Measurements from ENCODE around the gene SV2C. TPM values are rescaled to one million over a fixed set of nuclear protein-coding genes. Genes with fewer than 3 reads are reported as not detected.

The SV2C gene
- total RNA-seq, 1 donor from 2014 or later, result 0.18 TPM

DNA sequence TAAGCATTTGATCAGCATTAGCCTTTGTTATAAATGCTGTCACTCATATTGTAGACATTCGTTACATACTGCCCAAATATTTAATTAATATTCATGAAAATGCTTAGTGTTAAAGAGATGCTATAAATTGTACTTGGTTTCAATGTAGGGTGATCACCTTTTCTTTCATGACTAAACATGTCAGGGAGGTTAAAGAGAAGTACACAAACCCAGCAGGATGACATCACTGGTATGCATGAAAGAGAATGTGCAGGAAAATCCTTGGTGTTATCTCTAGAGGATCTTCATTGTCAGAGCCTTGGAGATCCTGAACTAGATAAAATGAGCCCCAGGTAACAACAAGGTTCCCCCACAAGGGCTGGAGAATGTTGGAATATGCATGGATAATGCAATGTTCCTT is 33.0 kb upstream of the SV2C start:
- H3K4me3 Mint-ChIP-seq, result no peak overlapping the region
- H3K27ac Mint-ChIP-seq, result no peak overlapping the region
- TF ChIP-seq CTCF (IDR thresholded peaks at IDR 0.05; ENCODE audit: unreplicated experiment), result no peak
- H3K4me1 Mint-ChIP-seq, result peaks cover 6% of the 10 kb centered on the region
- H3K36me3 Mint-ChIP-seq, result no peaks in the 10 kb centered on the region
- peaks cover 9% of the 10 kb centered on the region for H3K9me3 Mint-ChIP-seq
- no peak for DNase-seq (ENCODE audit: low spot score in 2 of 2, unreplicated experiment in 2 of 2)
- peaks cover 2% of the 10 kb centered on the region for H3K27me3 Mint-ChIP-seq (ENCODE audit: low read depth)

GRCh38 chr5:76062502-76063041 is 20.6 kb upstream of the SV2C start:
- no peak for DNase-seq (ENCODE audit: low spot score in 2 of 2, unreplicated experiment in 2 of 2)
- H3K27ac Mint-ChIP-seq, result no peak overlapping the region
- peaks cover 21% of the 10 kb centered on the region for H3K27me3 Mint-ChIP-seq (ENCODE audit: low read depth)
- no peaks in the 10 kb centered on the region for H3K9me3 Mint-ChIP-seq
- H3K4me1 Mint-ChIP-seq, result no peaks in the 10 kb centered on the region
- no peak for TF ChIP-seq CTCF (IDR thresholded peaks at IDR 0.05; ENCODE audit: unreplicated experiment)
- H3K36me3 Mint-ChIP-seq, result no peaks in the 10 kb centered on the region
- no peak overlapping the region for H3K4me3 Mint-ChIP-seq

GRCh38 chr5:76065258-76065657 is 17.9 kb upstream of the SV2C start:
- H3K27me3 Mint-ChIP-seq (ENCODE audit: low read depth), result peaks cover 27% of the 10 kb centered on the region
- no peak for DNase-seq (ENCODE audit: low spot score in 2 of 2, unreplicated experiment in 2 of 2)
- H3K4me1 Mint-ChIP-seq, result no peaks in the 10 kb centered on the region
- H3K27ac Mint-ChIP-seq, result no peak overlapping the region
- H3K36me3 Mint-ChIP-seq, result no peaks in the 10 kb centered on the region
- TF ChIP-seq CTCF (IDR thresholded peaks at IDR 0.05; ENCODE audit: unreplicated experiment), result no peak
- H3K9me3 Mint-ChIP-seq, result no peaks in the 10 kb centered on the region
- H3K4me3 Mint-ChIP-seq, result no peak overlapping the region

GRCh38 chr5:76069061-76069735 is 14.0 kb upstream of the SV2C start:
- DNase-seq (ENCODE audit: low spot score in 2 of 2, unreplicated experiment in 2 of 2), result no peak

DNA sequence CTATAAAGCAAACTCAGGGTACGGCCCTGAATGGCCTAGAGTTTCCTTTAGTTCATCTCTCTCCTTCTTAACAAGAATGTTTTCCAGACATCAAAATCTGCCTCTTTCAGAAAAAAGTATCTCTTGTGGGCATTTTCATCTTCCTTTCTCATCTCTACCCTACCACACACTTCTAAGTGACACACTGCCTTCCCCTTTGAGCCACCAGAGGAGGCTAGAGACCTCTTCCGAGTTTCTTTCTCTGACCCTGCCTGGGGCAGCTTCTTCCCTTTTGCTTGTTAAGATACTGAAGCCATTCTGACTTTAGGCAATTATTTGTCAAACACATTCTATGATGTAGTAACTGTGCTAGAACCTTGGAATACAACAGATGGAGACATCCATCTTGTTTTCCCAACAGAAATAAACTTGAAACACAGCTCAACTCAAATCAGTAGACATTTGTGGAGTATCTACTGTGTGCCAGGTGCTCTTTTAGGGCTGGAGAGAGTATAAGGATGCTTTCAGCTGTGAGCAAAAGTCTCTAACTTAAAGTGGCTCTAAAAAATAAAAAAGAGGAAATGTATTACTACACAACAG is 8.6 kb upstream of the SV2C start:
- Mint-ChIP-seq H3K27me3 (ENCODE audit: low read depth) (peaks cover 92% of the 10 kb centered on the region), H3K9me3 (no peaks in the 10 kb centered on the region), H3K36me3 (no peaks in the 10 kb centered on the region), H3K4me1 (no peaks in the 10 kb centered on the region), H3K27ac (no peak overlapping the region), H3K4me3 (no peak overlapping the region)
- TF ChIP-seq CTCF (IDR thresholded peaks at IDR 0.05; ENCODE audit: unreplicated experiment), result no peak
- no peak for DNase-seq (ENCODE audit: low spot score in 2 of 2, unreplicated experiment in 2 of 2)

More at GRCh38 chr5:76069061-76069735, 14.0 kb upstream of the SV2C start:
- Mint-ChIP-seq H3K27me3 (ENCODE audit: low read depth) (peaks cover 50% of the 10 kb centered on the region), H3K27ac (no peak overlapping the region), H3K4me3 (no peak overlapping the region), H3K36me3 (no peaks in the 10 kb centered on the region), H3K4me1 (no peaks in the 10 kb centered on the region), H3K9me3 (no peaks in the 10 kb centered on the region)
- TF ChIP-seq CTCF (IDR thresholded peaks at IDR 0.05; ENCODE audit: unreplicated experiment), result no peak
